Panc1 (cell line): ENCODE measurements around the gene LYPD6. TPM values are rescaled to one million over a fixed set of nuclear protein-coding genes. Genes with fewer than 3 reads are reported as not detected.

ENCODE experiments used
- ATAC-seq: fragments of 200-7000 bp; cut with Tn5 transposase; 2 replicates; pipeline ENCODE4 v1.9.1; 2020; ENCODE audit warnings: mild to moderate bottlenecking, moderate library complexity
- BruUV-seq: library from RNA; stranded (reverse); fragments of 400-500 nt; replicated peaks from 2 replicates; lab custom pipeline; 2021; lab: Mats Ljungman, UMichigan
- CTCF ChIA-PET: fragments of 300-600 bp; sonication (Branson Sonifier 250); formaldehyde crosslinking; loops from one replicate; lab custom pipeline; 2022; ENCODE audit warnings: antibody characterized with exemption; lab: Charles Lee
- POLR2A ChIA-PET: fragments of 300-600 bp; sonication (Branson Sonifier 250); formaldehyde crosslinking; loops from one replicate; lab custom pipeline; 2022; ENCODE audit warnings: antibody characterized with exemption; lab: Charles Lee
- DNase-seq: peaks from one replicate; pipeline ENCODE4 v3.0.0-alpha.2; 2010; ENCODE audit warnings: low read depth, low spot score
- H3K27ac ChIP-seq: 2 replicates; pipeline ENCODE4 v1.5.1; 2011; ENCODE audit warnings: mild to moderate bottlenecking, low read length, inconsistent platforms
- H3K27me3 ChIP-seq: fragments of 200-500 bp; sonication (Bioruptor generic); 2 replicates; pipeline ENCODE4 v1.6.0; 2014; ENCODE audit warnings: low read length, inconsistent platforms; ENCODE audit not compliant: control insufficient read depth, insufficient read depth
- H3K36me3 ChIP-seq: fragments of 200-500 bp; sonication (Bioruptor generic); 2 replicates; pipeline ENCODE4 v1.5.1; 2014; ENCODE audit warnings: inconsistent platforms, mild to moderate bottlenecking, low read length, moderate library complexity; ENCODE audit not compliant: control insufficient read depth, insufficient read depth
- H3K4me1 ChIP-seq: 2 replicates; pipeline ENCODE4 v1.5.1; 2011; ENCODE audit warnings: inconsistent platforms, mild to moderate bottlenecking, low read length, moderate library complexity; ENCODE audit not compliant: control insufficient read depth, insufficient read depth
- H3K4me3 ChIP-seq, 2 experiments: 2 replicates each; pipeline ENCODE4 v1.5.1; 2011 to 2012; ENCODE audit warnings: low read depth in 2 of 2, low read length in 2 of 2, mild to moderate bottlenecking in 2 of 2, inconsistent platforms in 1 of 2, moderate library complexity in 1 of 2
- H3K9me3 ChIP-seq: fragments of 200-500 bp; sonication (Bioruptor generic); 2 replicates; pipeline ENCODE4 v1.5.1; 2014; ENCODE audit warnings: low read depth, mild to moderate bottlenecking, inconsistent platforms, low read length, moderate library complexity; ENCODE audit not compliant: control insufficient read depth, insufficient read depth
- CTCF ChIP-seq: fragments of 450-650 bp; IDR thresholded peaks from 2 replicates; pipeline ENCODE4 v1.5.1; 2017; ENCODE audit warnings: mild to moderate bottlenecking
- POLR2AphosphoS5 ChIP-seq: IDR thresholded peaks from 2 replicates; pipeline ENCODE4 v1.6.1; 2012; ENCODE audit warnings: mild to moderate bottlenecking, low read depth, low read length, moderate library complexity
- SIN3A ChIP-seq: IDR thresholded peaks from 2 replicates; pipeline ENCODE4 v1.6.1; 2012; ENCODE audit warnings: low read depth, mild to moderate bottlenecking, low read length, moderate library complexity, borderline replicate concordance; ENCODE audit not compliant: insufficient read depth
- TCF7L2 ChIP-seq: IDR thresholded peaks from 2 replicates; pipeline ENCODE4 v1.6.1; 2011; ENCODE audit warnings: mild to moderate bottlenecking, low read depth, low read length, inconsistent platforms
- in situ Hi-C: cut with HindIII; loops from 2 replicates; pipeline ENCODE4 v1.10.0; 2016; ENCODE audit warnings: low sequenced_read_pairs, low pct_unique_long_range_greater_than_20kb
- intact Hi-C: fragments of 100-400 bp; cut with micrococcal nuclease; formaldehyde crosslinking; loops from one replicate; pipeline ENCODE4 v1.10.0; 2022; ENCODE audit not compliant: unreplicated experiment
- total RNA-seq: library from RNA; stranded (reverse); gene quantifications from one replicate; pipeline ENCODE4 v1.2.1, GENCODE V29; 2021; ENCODE audit not compliant: unreplicated experiment
- TF ChIP-seq, protein P1 (sequence below), 2 experiments: IDR thresholded peaks; 2 replicates each; pipeline ENCODE4 v1.6.1; 2011 to 2012; ENCODE audit warnings: low read depth in 2 of 2, control low read depth in 1 of 2, low read length in 1 of 2, mild to moderate bottlenecking in 1 of 2, moderate library complexity in 1 of 2; ENCODE audit not compliant: insufficient read depth in 1 of 2

LYPD6 gene
- total RNA-seq, 1 experiment from 2014 or later, result 0.31 TPM

DNA sequence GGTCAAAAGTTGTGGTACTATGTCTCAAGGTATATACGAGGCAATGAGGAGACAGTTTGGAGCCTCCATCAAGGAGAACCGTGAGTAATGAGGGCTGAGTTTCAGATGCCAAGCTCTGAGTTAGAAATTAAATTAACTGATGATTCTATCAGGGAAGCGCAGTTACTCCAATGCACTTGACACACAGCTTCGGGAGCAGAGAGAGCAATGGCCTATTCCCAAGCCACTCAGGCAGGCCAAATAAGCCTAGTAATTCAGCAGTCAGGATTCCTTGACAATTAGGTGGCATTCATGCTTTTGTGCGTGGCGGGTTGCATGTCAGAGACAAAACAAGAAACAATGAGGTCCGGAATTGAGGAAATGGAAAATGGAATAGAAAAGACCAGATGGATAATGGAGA lies 134.0 kb downstream of the LYPD6 start:
- H3K36me3 ChIP-seq, result no peaks in the 10 kb centered on the region
- no peak overlapping the region for H3K27ac ChIP-seq
- ATAC-seq, result no peak
- intact Hi-C loops (no loop called here), in situ Hi-C loops (no loop called here)
- 0 out of 2 replicates have a peak, but pooled peaks cover 3% of the 10 kb centered on the region for H3K9me3 ChIP-seq
- no peaks in the 10 kb centered on the region for H3K4me1 ChIP-seq
- CTCF ChIA-PET, result no interaction called here
- TF ChIP-seq POLR2AphosphoS5, result no peak
- no peak for TF ChIP-seq SIN3A
- no peak for TF ChIP-seq TCF7L2
- no peak overlapping the region for H3K4me3 ChIP-seq
- no peaks in the 10 kb centered on the region for H3K27me3 ChIP-seq
- DNase-seq, result no peak
- POLR2A ChIA-PET, result no interaction called here
- BruUV-seq, result no TSS peak

- Histone ChIP-seq H3K27ac (no peak overlapping the region), H3K36me3 (no peaks in the 10 kb centered on the region), H3K4me1 (no peaks in the 10 kb centered on the region), H3K27me3 (no peaks in the 10 kb centered on the region), H3K4me3 (no peak overlapping the region), H3K9me3 (0 out of 2 replicates have a peak, but pooled peaks cover 3% of the 10 kb centered on the region)
- DNase-seq (no peak), ATAC-seq (no peak)
- in situ Hi-C loops (no loop called here), intact Hi-C loops (no loop called here)
- POLR2A ChIA-PET, result no interaction called here
- no TSS peak for BruUV-seq
- CTCF ChIA-PET, result no interaction called here
- TF ChIP-seq POLR2AphosphoS5 (no peak), TCF7L2 (no peak), CTCF (no peak), SIN3A (no peak)
- TF ChIP-seq, protein P1, sequence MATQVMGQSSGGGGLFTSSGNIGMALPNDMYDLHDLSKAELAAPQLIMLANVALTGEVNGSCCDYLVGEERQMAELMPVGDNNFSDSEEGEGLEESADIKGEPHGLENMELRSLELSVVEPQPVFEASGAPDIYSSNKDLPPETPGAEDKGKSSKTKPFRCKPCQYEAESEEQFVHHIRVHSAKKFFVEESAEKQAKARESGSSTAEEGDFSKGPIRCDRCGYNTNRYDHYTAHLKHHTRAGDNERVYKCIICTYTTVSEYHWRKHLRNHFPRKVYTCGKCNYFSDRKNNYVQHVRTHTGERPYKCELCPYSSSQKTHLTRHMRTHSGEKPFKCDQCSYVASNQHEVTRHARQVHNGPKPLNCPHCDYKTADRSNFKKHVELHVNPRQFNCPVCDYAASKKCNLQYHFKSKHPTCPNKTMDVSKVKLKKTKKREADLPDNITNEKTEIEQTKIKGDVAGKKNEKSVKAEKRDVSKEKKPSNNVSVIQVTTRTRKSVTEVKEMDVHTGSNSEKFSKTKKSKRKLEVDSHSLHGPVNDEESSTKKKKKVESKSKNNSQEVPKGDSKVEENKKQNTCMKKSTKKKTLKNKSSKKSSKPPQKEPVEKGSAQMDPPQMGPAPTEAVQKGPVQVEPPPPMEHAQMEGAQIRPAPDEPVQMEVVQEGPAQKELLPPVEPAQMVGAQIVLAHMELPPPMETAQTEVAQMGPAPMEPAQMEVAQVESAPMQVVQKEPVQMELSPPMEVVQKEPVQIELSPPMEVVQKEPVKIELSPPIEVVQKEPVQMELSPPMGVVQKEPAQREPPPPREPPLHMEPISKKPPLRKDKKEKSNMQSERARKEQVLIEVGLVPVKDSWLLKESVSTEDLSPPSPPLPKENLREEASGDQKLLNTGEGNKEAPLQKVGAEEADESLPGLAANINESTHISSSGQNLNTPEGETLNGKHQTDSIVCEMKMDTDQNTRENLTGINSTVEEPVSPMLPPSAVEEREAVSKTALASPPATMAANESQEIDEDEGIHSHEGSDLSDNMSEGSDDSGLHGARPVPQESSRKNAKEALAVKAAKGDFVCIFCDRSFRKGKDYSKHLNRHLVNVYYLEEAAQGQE (IDR thresholded peaks at IDR 0.05; ENCODE audit: insufficient read depth in 1 of 2, low read depth in 2 of 2, low read length in 1 of 2), result no peak
Measured at GRCh38 chr2:149465873-149466272, 135.5 kb downstream of the LYPD6 start.

DNA sequence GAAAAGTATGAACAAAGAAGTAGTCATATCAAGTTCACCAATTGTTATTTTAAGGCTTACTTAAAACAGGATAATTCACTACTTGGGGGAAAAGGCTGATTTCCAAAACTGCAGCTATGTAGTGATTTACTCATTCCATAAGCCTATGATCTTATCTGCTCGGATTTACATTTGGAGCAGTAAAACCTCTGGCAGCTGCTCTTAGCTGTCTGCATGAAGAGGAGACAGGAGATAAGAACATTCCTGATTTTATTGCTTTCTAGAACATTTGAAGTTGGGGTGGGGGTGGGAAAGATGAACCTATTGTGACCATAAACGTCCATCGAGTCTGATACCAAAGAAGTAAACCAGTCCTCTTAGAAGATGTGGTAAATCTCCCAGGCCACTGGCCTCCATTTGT lies 136.2 kb downstream of the LYPD6 start:
- DNase-seq, result no peak
- no peaks in the 10 kb centered on the region for H3K4me1 ChIP-seq
- no peaks in the 10 kb centered on the region for H3K27me3 ChIP-seq
- in situ Hi-C loops, result no loop called here
- H3K4me3 ChIP-seq, result no peak overlapping the region
- TF ChIP-seq, protein P1 (IDR thresholded peaks at IDR 0.05; ENCODE audit: insufficient read depth in 1 of 2, low read depth in 2 of 2, low read length in 1 of 2), result no peak
- TF ChIP-seq TCF7L2 (no peak), POLR2AphosphoS5 (no peak), CTCF (no peak), SIN3A (no peak)
- ChIA-PET POLR2A (no interaction called here), CTCF (no interaction called here)
- no peak for ATAC-seq
- intact Hi-C loops, result no loop called here
- no peaks in the 10 kb centered on the region for H3K36me3 ChIP-seq
- no TSS peak for BruUV-seq
- 0 out of 2 replicates have a peak, but pooled peaks cover 1% of the 10 kb centered on the region for H3K9me3 ChIP-seq
- H3K27ac ChIP-seq, result no peak overlapping the region
